SK-MEL-5 (cell line): ENCODE data around the gene PLXNA2. TPM values are rescaled to one million over a fixed set of nuclear protein-coding genes. Genes with fewer than 3 reads are reported as not detected.

Experiments
- DNase-seq: peaks from one replicate; pipeline ENCODE4 v3.0.0-alpha.2; 2016; ENCODE audit warnings: low read depth, low spot score
- in situ Hi-C: cut with HindIII; loops from 2 replicates; pipeline ENCODE4 v1.10.0; 2016; ENCODE audit warnings: low sequenced_read_pairs, high pct_unique_total_duplicates, low pct_unique_long_range_greater_than_20kb
- total RNA-seq: library from RNA; depleted of rRNA; stranded (reverse); fragments of >200 nt; shearing (Covaris generic); gene quantifications from 2 replicates; pipeline ENCODE4 v1.2.3, GENCODE V29; 2014

Gene PLXNA2
- total RNA-seq, 1 experiment from 2014 or later = 0.34 TPM

GRCh38 chr1:208219098-208219658 lies 25.0 kb downstream of the PLXNA2 start:
- no peak for DNase-seq
- in situ Hi-C loops = no loop called here

- in situ Hi-C loops = no loop called here
- no peak for DNase-seq
These were observed 25.7 kb downstream of the PLXNA2 start for GRCh38 chr1:208218237-208219097.

- DNase-seq = no peak
- in situ Hi-C loops = no loop called here
These were observed 26.4 kb downstream of the PLXNA2 start for GRCh38 chr1:208217781-208218180.

GRCh38 chr1:208216806-208217205 lies 27.4 kb downstream of the PLXNA2 start:
- no peak for DNase-seq
- in situ Hi-C loops = no loop called here

- no peak for DNase-seq
- in situ Hi-C loops = no loop called here
These were observed 28.1 kb downstream of the PLXNA2 start for GRCh38 chr1:208216062-208216461.

GRCh38 chr1:208215393-208215792 lies 28.8 kb downstream of the PLXNA2 start:
- no peak for DNase-seq
- in situ Hi-C loops = no loop called here

GRCh38 chr1:208213786-208214185 lies 30.4 kb downstream of the PLXNA2 start:
- DNase-seq = no peak
- in situ Hi-C loops = no loop called here

GRCh38 chr1:208212893-208213292 lies 31.3 kb downstream of the PLXNA2 start:
- DNase-seq = no peak
- in situ Hi-C loops = no loop called here

- in situ Hi-C loops = no loop called here
- no peak for DNase-seq
These were observed 32.0 kb downstream of the PLXNA2 start for GRCh38 chr1:208211921-208212843.

GRCh38 chr1:208209896-208210589 lies 34.1 kb downstream of the PLXNA2 start:
- in situ Hi-C loops = no loop called here
- no peak for DNase-seq

- DNase-seq = no peak
- in situ Hi-C loops = no loop called here
These were observed 34.9 kb downstream of the PLXNA2 start for GRCh38 chr1:208209286-208209685.

GRCh38 chr1:208208132-208208487 lies 36.1 kb downstream of the PLXNA2 start:
- DNase-seq = no peak
- in situ Hi-C loops = no loop called here

- DNase-seq = no peak
- in situ Hi-C loops = no loop called here
These were observed 36.6 kb downstream of the PLXNA2 start for GRCh38 chr1:208207388-208208131.

- in situ Hi-C loops = no loop called here
- DNase-seq = no peak
These were observed 38.0 kb downstream of the PLXNA2 start for GRCh38 chr1:208206092-208206698.

- in situ Hi-C loops = no loop called here
- no peak for DNase-seq
These were observed 38.8 kb downstream of the PLXNA2 start for GRCh38 chr1:208205216-208206013.

GRCh38 chr1:208204779-208205178 lies 39.4 kb downstream of the PLXNA2 start:
- no peak for DNase-seq
- in situ Hi-C loops = no loop called here
